Measurements from ENCODE around the gene CBLB.

DNA sequence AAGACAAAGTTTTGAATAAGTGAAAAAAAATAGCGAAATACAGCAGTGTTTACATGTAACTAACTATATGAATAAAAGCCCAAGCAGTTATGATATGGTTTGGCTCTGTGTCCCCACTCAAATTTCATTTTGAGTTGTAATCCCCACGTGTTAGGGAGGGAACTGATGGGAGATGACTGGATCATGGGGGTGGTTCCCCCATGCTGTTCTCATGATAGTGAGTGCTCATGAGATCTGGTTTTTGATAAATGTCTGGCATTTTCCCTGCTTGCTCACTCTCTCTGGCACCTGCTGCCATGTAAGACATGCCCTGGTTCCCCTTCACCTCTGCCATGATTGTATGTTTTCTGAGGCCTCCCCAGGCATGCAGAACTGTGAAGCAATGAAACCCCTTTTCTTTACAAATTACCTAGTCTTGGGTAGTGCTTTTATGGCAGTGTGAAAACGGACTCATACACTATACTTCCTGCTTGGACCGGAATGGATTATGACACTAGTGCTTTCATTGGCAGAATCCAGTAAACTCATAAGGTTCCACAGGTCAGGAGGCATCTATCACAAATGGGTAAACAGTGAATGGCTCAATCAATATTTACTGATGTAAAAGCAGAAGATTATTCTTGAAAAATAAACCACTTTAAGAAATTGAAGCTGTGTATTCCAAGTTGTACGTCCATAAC, 192.1 kb downstream of the CBLB start:
- TF ChIP-seq, protein P1, sequence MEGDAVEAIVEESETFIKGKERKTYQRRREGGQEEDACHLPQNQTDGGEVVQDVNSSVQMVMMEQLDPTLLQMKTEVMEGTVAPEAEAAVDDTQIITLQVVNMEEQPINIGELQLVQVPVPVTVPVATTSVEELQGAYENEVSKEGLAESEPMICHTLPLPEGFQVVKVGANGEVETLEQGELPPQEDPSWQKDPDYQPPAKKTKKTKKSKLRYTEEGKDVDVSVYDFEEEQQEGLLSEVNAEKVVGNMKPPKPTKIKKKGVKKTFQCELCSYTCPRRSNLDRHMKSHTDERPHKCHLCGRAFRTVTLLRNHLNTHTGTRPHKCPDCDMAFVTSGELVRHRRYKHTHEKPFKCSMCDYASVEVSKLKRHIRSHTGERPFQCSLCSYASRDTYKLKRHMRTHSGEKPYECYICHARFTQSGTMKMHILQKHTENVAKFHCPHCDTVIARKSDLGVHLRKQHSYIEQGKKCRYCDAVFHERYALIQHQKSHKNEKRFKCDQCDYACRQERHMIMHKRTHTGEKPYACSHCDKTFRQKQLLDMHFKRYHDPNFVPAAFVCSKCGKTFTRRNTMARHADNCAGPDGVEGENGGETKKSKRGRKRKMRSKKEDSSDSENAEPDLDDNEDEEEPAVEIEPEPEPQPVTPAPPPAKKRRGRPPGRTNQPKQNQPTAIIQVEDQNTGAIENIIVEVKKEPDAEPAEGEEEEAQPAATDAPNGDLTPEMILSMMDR (conservative IDR thresholded peaks at IDR 0.05 in 1 of 2, IDR thresholded peaks at IDR 0.05 in 1 of 2; ENCODE audit: low read depth in 1 of 2, low read length in 2 of 2) = no peak
- no peak for TF ChIP-seq EZH2 (IDR thresholded peaks at IDR 0.05; ENCODE audit: low read length, missing control alignments)
